Heart left ventricle (tissue), 16 donors: Measurements from ENCODE around the gene TRPC3. TPM values are rescaled to one million over a fixed set of nuclear protein-coding genes. Genes with fewer than 3 reads are reported as not detected.

Experiments
- ATAC-seq, 4 donors: fragments of 200-7000 bp; cut with Tn5 transposase; one replicate each; pipeline ENCODE4 v1.9.1; 2020 to 2022; ENCODE audit warnings: moderate library complexity in 4 of 4, mild to moderate bottlenecking in 3 of 4, moderate number of reproducible peaks in 1 of 4
- DNase-seq, 5 donors: peaks; one replicate each; pipeline ENCODE4 v3.0.0-alpha.2; 2020
- H3K27ac ChIP-seq, 12 donors: fragments of 200-600 bp; sonication (generic) in 4 of 12; one replicate each; pipeline versions ENCODE4 v1.5.0 to v1.8.0; 2016 to 2022; ENCODE audit warnings: mild to moderate bottlenecking in 2 of 12
- H3K27me3 ChIP-seq, 9 donors: fragments of 200-600 bp; sonication (generic) in 2 of 9; one replicate each; pipeline versions ENCODE4 v1.5.1 to v1.8.0; 2016 to 2022; ENCODE audit warnings: mild to moderate bottlenecking in 3 of 9
- H3K36me3 ChIP-seq, 9 donors: fragments of 200-600 bp; sonication (generic) in 2 of 9; one replicate each; pipeline versions ENCODE4 v1.5.0 to v1.8.0; 2018 to 2022; ENCODE audit warnings: mild to moderate bottlenecking in 2 of 9
- H3K4me1 ChIP-seq, 12 donors: fragments of 200-600 bp; sonication (generic) in 4 of 12; one replicate each; pipeline versions ENCODE4 v1.5.0 to v1.8.0; 2016 to 2022; ENCODE audit warnings: mild to moderate bottlenecking in 3 of 12
- H3K4me3 ChIP-seq, 12 donors: fragments of 200-600 bp; sonication (generic) in 4 of 12; one replicate each; pipeline versions ENCODE4 v1.5.0 to v1.8.0; 2017 to 2022; ENCODE audit warnings: mild to moderate bottlenecking in 9 of 12, moderate library complexity in 4 of 12
- H3K9me3 ChIP-seq, 12 donors: fragments of 200-600 bp; sonication (generic) in 4 of 12; one replicate each; pipeline versions ENCODE4 v1.5.0 to v1.8.0; 2016 to 2022; ENCODE audit warnings: mild to moderate bottlenecking in 1 of 12
- CTCF ChIP-seq, 12 donors: fragments of 200-600 bp; sonication (generic) in 4 of 12; IDR thresholded peaks; one replicate each; pipeline versions ENCODE4 v1.5.0 to v1.8.0; 2018 to 2022; ENCODE audit warnings: antibody characterized with exemption in 12 of 12, mild to moderate bottlenecking in 5 of 12
- POLR2A ChIP-seq, 2 donors: fragments of 450-650 bp; IDR thresholded peaks; one replicate each; pipeline ENCODE4 v1.6.1; 2017; ENCODE audit warnings: antibody characterized with exemption in 2 of 2, mild to moderate bottlenecking in 2 of 2, moderate library complexity in 2 of 2
- WGBS, 4 donors: extraction: QIAGEN DNeasy Blood & Tissue Kit in 2 of 4; methylation state at CpG; one replicate each; pipeline versions ENCODE4 v1.1.5 to v1.1.7; 2013 to 2018; 5-methylcytosine and 5-hydroxymethylcytosine counted together
- intact Hi-C, 10 donors: fragments of 100-400 bp; cut with DNase I; formaldehyde crosslinking; loops; one replicate each; pipeline versions ENCODE4 v1.11.1 to v1.14.2; 2022
- polyA plus RNA-seq, 2 donors: library from polyadenylated mRNA; stranded (reverse); fragments of 200-250 nt; gene quantifications; one replicate each; pipeline ENCODE4 v1.2.3, GENCODE V29; 2013
- total RNA-seq, 9 donors: library from RNA; depleted of rRNA in 2 of 9; stranded (reverse); fragments of >200 nt in 2 of 9; fragmentation: NEBNext Ultra II Directional in 3 of 9; extraction: Animal tissue kit (Norgen Biotek cat#: 25700) in 3 of 9; gene quantifications; one replicate each; pipeline versions ENCODE4 v1.1.0 to v1.2.4, GENCODE V29; 2016 to 2023
- donor health status: ischemic (EF 13 %, LVEDD 7.1; RV severe dilation, severe dysfunction).
- donor health status: healthy with polysubstance abuse.
- donor health status: DM: no; HTN: yes; CAD: no.
- donor health status: DM: no; HTN: no; CAD: no.
- donor health status: ischemic (EF 25% LVEDD 6.9; RV normal size, moderate dysfunction).
- donor health status: ischemic (EF 25% LVEDD 5.7; RV mildly dilated, moderate dysfunction).
- donor health status: healthy.
- donor health status: DM: yes; HTN: yes; CAD: no.
- donor health status: ischemic (EF 35%, LVEDD 5.7; RV mildly dilated, moderate dysfunction).
- donor health status: nonischemic (EF 11% LVEDD 7.7; RV severe dilation, severe dysfunction).
- donor health status: DM: yes; HTN: yes; CAD: no.
- donor health status: PGD.
- donor health status: ischemic (EF 29% LVEDD 5.4; RV normal size, mild dysfunction).
- donor health status: nonischemic (EF 23%, LVEDD 6.1; RV moderate dilation, normal function).

The TRPC3 gene
- total and polyA plus RNA-seq, 11 donors, result 0.06 to 0.29 (median 0.15) TPM; not detected in 1

GRCh38 chr4:121995790-121996537 lies 44.1 kb upstream of the TRPC3 start:
- H3K4me1 ChIP-seq, result no peaks in the 10 kb centered on the region
- H3K9me3 ChIP-seq, result no peaks in the 10 kb centered on the region
- ATAC-seq, result no peak
- peaks cover 0 to 7% (median 0%) of the 10 kb centered on the region in 9 donors for H3K27me3 ChIP-seq
- intact Hi-C loops, result loop anchor here in 4 of 10 donors (5.0 to 10.0 kb wide), 4 partner anchors 149 to 226 kb away; partner anchors contain the start of gene BLTP1 (in 2 of the 4)
- WGBS, 4 donors, result 58 to 79% (median 66%) methylated on average over 3 of the region's 3 CpGs
- no peak for TF ChIP-seq POLR2A (IDR thresholded peaks at IDR 0.05)
- no peak for TF ChIP-seq CTCF (IDR thresholded peaks at IDR 0.05)
- DNase-seq, result no peak
- no peak overlapping the region for H3K27ac ChIP-seq
- H3K4me3 ChIP-seq, result no peak overlapping the region
- no peaks in the 10 kb centered on the region for H3K36me3 ChIP-seq

GRCh38 chr4:121991968-121992367 lies 40.1 kb upstream of the TRPC3 start:
- TF ChIP-seq CTCF (IDR thresholded peaks at IDR 0.05), result no peak
- Histone ChIP-seq H3K9me3 (no peaks in the 10 kb centered on the region), H3K27me3 (peaks cover 0 to 20% (median 0%) of the 10 kb centered on the region in 9 donors), H3K4me3 (no peak overlapping the region), H3K36me3 (no peaks in the 10 kb centered on the region), H3K4me1 (no peaks in the 10 kb centered on the region), H3K27ac (no peak overlapping the region)
- ATAC-seq, result no peak
- DNase-seq, result no peak
- intact Hi-C loops, result loop anchor here in 2 of 10 donors (10.0 kb wide), 2 partner anchors 153 to 163 kb away; partner anchors contain the start of gene BLTP1 (in 1 of the 2)

GRCh38 chr4:121990489-121990888 lies 38.6 kb upstream of the TRPC3 start:
- H3K4me1 ChIP-seq, result no peaks in the 10 kb centered on the region
- no peak for ATAC-seq

More at GRCh38 chr4:121990489-121990888, 38.6 kb upstream of the TRPC3 start:
- H3K27me3 ChIP-seq, result peaks cover 0 to 14% (median 0%) of the 10 kb centered on the region in 9 donors
- WGBS, 4 donors, result 39 to 64% (median 52%) methylated on average over 6 of the region's 6 CpGs
- DNase-seq, result no peak
- no peaks in the 10 kb centered on the region for H3K9me3 ChIP-seq
- no peaks in the 10 kb centered on the region for H3K36me3 ChIP-seq
- H3K4me3 ChIP-seq, result no peak overlapping the region
- intact Hi-C loops, result loop anchor here in 2 of 10 donors (10.0 kb wide), 2 partner anchors 154 to 164 kb away; partner anchors contain the start of gene BLTP1 (in 1 of the 2)
- TF ChIP-seq POLR2A (IDR thresholded peaks at IDR 0.05) (no peak), CTCF (IDR thresholded peaks at IDR 0.05) (no peak)
- H3K27ac ChIP-seq, result no peak overlapping the region
